ENCODE measurements around the gene C11orf68. TPM values are rescaled to one million over a fixed set of nuclear protein-coding genes. Genes with fewer than 3 reads are reported as not detected.

C11orf68 gene
- polyA plus RNA-seq, 1 experiment: 81.9 TPM

- POLR2A ChIA-PET: no interaction called here
- TF ChIP-seq CTCF (IDR thresholded peaks at IDR 0.05; ENCODE audit: insufficient read depth, low read depth, low read length): no peak
Observed at GRCh38 chr11:65944767-65945166, 25.9 kb upstream of the C11orf68 start.

GRCh38 chr11:65944191-65944590 is 25.3 kb upstream of the C11orf68 start:
- ChIA-PET CTCF (interaction anchor here (1.2 to 1.6 kb wide), 2 partner anchors 9 to 60 kb away, joined by 3 read pairs; no protein-coding TSS in a partner anchor), POLR2A (interaction anchor here (0.6 kb wide), 1 partner anchor 91 kb away, joined by 3 read pairs; no protein-coding TSS in a partner anchor)
- no peak overlapping the region for H3K4me3 ChIP-seq (ENCODE audit: low read depth, low read length)
- no peak for DNase-seq (ENCODE audit: low read depth)
- no peaks in the 10 kb centered on the region for H3K27me3 ChIP-seq (ENCODE audit: control insufficient read depth, insufficient read depth, low read length)
- TF ChIP-seq CTCF (IDR thresholded peaks at IDR 0.05; ENCODE audit: insufficient read depth, low read depth, low read length): no peak
- H3K36me3 ChIP-seq (ENCODE audit: control insufficient read depth, insufficient read depth, low read length): no peaks in the 10 kb centered on the region

More at GRCh38 chr11:65944767-65945166, 25.9 kb upstream of the C11orf68 start:
- no peak for DNase-seq (ENCODE audit: low read depth)
- CTCF ChIA-PET: interaction anchor here (1.2 to 1.6 kb wide), 2 partner anchors 9 to 61 kb away, joined by 3 read pairs; no protein-coding TSS in a partner anchor
- no peaks in the 10 kb centered on the region for H3K27me3 ChIP-seq (ENCODE audit: control insufficient read depth, insufficient read depth, low read length)
- H3K36me3 ChIP-seq (ENCODE audit: control insufficient read depth, insufficient read depth, low read length): no peaks in the 10 kb centered on the region
- no peak overlapping the region for H3K4me3 ChIP-seq (ENCODE audit: low read depth, low read length)

- no peaks in the 10 kb centered on the region for H3K36me3 ChIP-seq (ENCODE audit: control insufficient read depth, insufficient read depth, low read length)
- H3K4me3 ChIP-seq (ENCODE audit: low read depth, low read length): no peak overlapping the region
- ChIA-PET POLR2A (no interaction called here), CTCF (interaction anchor here (1.1 to 1.3 kb wide), 2 partner anchors 10 to 54 kb away, joined by 3 read pairs; partner anchors contain the start of gene FIBP)
- H3K27me3 ChIP-seq (ENCODE audit: control insufficient read depth, insufficient read depth, low read length): no peaks in the 10 kb centered on the region
- no peak for TF ChIP-seq CTCF (IDR thresholded peaks at IDR 0.05; ENCODE audit: insufficient read depth, low read depth, low read length)
- DNase-seq (ENCODE audit: low read depth): no peak
Observed at GRCh38 chr11:65942531-65942930, 23.7 kb upstream of the C11orf68 start.

- POLR2A ChIA-PET: no interaction called here
- H3K4me3 ChIP-seq (ENCODE audit: low read depth, low read length): no peak overlapping the region
- no peak for TF ChIP-seq CTCF (IDR thresholded peaks at IDR 0.05; ENCODE audit: insufficient read depth, low read depth, low read length)
- CTCF ChIA-PET: interaction anchor here (1.1 kb wide), 2 partner anchors 11 to 58 kb away, joined by 3 read pairs; no protein-coding TSS in a partner anchor
- no peaks in the 10 kb centered on the region for H3K36me3 ChIP-seq (ENCODE audit: control insufficient read depth, insufficient read depth, low read length)
- H3K27me3 ChIP-seq (ENCODE audit: control insufficient read depth, insufficient read depth, low read length): no peaks in the 10 kb centered on the region
- no peak for DNase-seq (ENCODE audit: low read depth)
Observed at GRCh38 chr11:65941720-65942310, 23.0 kb upstream of the C11orf68 start.

GRCh38 chr11:65937766-65938165 is 18.9 kb upstream of the C11orf68 start:
- Histone ChIP-seq H3K36me3 (ENCODE audit: control insufficient read depth, insufficient read depth, low read length) (no peaks in the 10 kb centered on the region), H3K4me3 (ENCODE audit: low read depth, low read length) (no peak overlapping the region), H3K27me3 (ENCODE audit: control insufficient read depth, insufficient read depth, low read length) (no peaks in the 10 kb centered on the region)
- DNase-seq (ENCODE audit: low read depth): no peak
- ChIA-PET POLR2A (no interaction called here), CTCF (no interaction called here)
- TF ChIP-seq CTCF (IDR thresholded peaks at IDR 0.05; ENCODE audit: insufficient read depth, low read depth, low read length): no peak
